ENCODE measurements around the gene FBXL17. TPM values are rescaled to one million over a fixed set of nuclear protein-coding genes. Genes with fewer than 3 reads are reported as not detected.

FBXL17 gene
- total and polyA plus RNA-seq, 5 donors from 2014 or later: 3.8 to 27.7 (median 6.4) TPM

DNA sequence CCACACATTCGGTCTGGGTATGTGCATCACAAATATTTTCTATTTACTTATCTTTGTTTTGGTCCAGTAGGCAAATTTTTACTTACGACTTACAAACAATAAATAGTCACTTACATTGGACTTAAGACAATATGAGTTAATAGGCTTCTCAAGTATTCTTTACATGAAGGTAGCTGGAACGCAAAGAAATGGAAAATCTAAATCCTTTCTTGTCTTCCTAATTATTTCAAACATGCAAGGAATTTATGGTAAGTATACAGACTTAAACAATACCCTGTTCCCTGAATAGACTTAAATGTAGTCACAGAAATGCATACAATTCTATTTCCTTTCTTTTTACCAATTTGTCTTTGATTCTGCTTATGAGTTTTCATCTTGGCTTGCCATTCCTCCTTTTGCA lies 448.6 kb downstream of the FBXL17 start:
- H3K27me3 Mint-ChIP-seq: no peaks in the 10 kb centered on the region
- H3K9me3 ChIP-seq (ENCODE audit: control insufficient read depth in 2 of 2, low read length in 2 of 2): no peaks in the 10 kb centered on the region
- peaks cover 0 to 6% (median 0%) of the 10 kb centered on the region in 7 donors for H3K9me3 Mint-ChIP-seq
- no peak overlapping the region for H3K27ac ChIP-seq (ENCODE audit: insufficient read depth, low read length, poor library complexity, severe bottlenecking)
- no peaks in the 10 kb centered on the region for H3K4me1 ChIP-seq (ENCODE audit: control insufficient read depth, insufficient read depth, low read length, poor library complexity, severe bottlenecking)
- ATAC-seq (ENCODE audit: low read depth in 2 of 2) (no peak), DNase-seq (no peak)
- no peak overlapping the region for H3K4me3 ChIP-seq (ENCODE audit: low read depth, low read length)
- no peaks in the 10 kb centered on the region for H3K36me3 Mint-ChIP-seq
- no peak overlapping the region for H3K27ac Mint-ChIP-seq
- no peaks in the 10 kb centered on the region for H3K27me3 ChIP-seq (ENCODE audit: control insufficient read depth, insufficient read depth, low read length)
- no peak overlapping the region for H3K4me3 Mint-ChIP-seq
- no peaks in the 10 kb centered on the region for H3K36me3 ChIP-seq (ENCODE audit: control insufficient read depth, insufficient read depth, low read length)
- H3K4me1 Mint-ChIP-seq: peaks cover 0 to 3% (median 0%) of the 10 kb centered on the region in 4 donors

DNA sequence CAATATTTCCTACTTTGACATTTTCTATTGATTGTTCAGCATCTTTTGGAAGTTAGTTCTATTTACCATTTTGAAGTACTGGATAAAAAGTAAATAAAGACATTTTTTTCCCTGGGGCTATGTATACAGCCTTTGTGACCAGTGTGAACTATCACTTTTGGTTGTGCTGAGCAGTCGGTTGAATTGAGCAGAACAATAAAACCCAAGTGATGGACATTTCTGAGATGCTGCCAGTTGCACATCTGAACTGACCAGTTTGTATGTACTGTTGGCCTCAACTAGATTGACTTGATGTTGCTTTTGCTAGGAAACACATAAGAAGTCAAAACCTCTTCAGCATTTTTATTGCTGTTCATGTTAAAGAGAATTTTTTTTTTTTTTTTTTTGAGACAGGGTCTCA lies 451.0 kb downstream of the FBXL17 start:
- H3K27ac ChIP-seq (ENCODE audit: insufficient read depth, low read length, poor library complexity, severe bottlenecking): no peak overlapping the region
- ATAC-seq (ENCODE audit: low read depth in 2 of 2) (no peak), DNase-seq (no peak)
- H3K4me3 Mint-ChIP-seq: no peak overlapping the region
- no peaks in the 10 kb centered on the region for H3K36me3 ChIP-seq (ENCODE audit: control insufficient read depth, insufficient read depth, low read length)
- H3K27me3 Mint-ChIP-seq: no peaks in the 10 kb centered on the region
- no peaks in the 10 kb centered on the region for H3K36me3 Mint-ChIP-seq
- no peaks in the 10 kb centered on the region for H3K4me1 ChIP-seq (ENCODE audit: control insufficient read depth, insufficient read depth, low read length, poor library complexity, severe bottlenecking)
- H3K4me1 Mint-ChIP-seq: peaks cover under 1 to 6% (median 6%) of the 10 kb centered on the region in 4 donors
- peaks cover 0 to 4% (median 0%) of the 10 kb centered on the region in 7 donors for H3K9me3 Mint-ChIP-seq
- H3K4me3 ChIP-seq (ENCODE audit: low read depth, low read length): no peak overlapping the region
- no peaks in the 10 kb centered on the region for H3K9me3 ChIP-seq (ENCODE audit: control insufficient read depth in 2 of 2, low read length in 2 of 2)
- H3K27ac Mint-ChIP-seq: no peak overlapping the region
- no peaks in the 10 kb centered on the region for H3K27me3 ChIP-seq (ENCODE audit: control insufficient read depth, insufficient read depth, low read length)

DNA sequence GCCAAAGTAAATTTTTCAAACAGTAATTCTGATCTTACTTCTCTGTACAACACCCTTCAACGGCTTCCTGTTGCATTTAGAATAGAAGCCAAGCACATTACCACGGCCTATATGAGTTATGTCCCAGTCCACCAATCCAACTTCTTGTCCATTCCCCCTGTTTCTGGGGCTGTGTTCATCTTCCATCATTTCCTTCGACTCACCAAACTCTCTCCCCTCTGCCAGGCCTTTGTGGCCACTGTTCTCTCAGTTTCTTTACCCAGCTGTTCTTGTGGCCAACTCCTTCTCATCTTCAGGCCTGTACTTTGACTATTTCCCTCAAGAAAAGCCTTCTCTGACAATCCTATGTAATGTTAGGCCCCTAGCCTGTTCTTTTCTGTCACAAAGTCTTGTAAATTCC lies 451.8 kb downstream of the FBXL17 start:
- Mint-ChIP-seq H3K36me3 (peaks cover 3% of the 10 kb centered on the region), H3K27me3 (no peaks in the 10 kb centered on the region), H3K27ac (peak overlapping the region in 1 of 3 donors; percentile 1), H3K9me3 (peaks cover 0 to 4% (median 0%) of the 10 kb centered on the region in 7 donors), H3K4me3 (no peak overlapping the region), H3K4me1 (peaks cover 8 to 13% (median 13%) of the 10 kb centered on the region in 4 donors)
- Histone ChIP-seq H3K9me3 (ENCODE audit: control insufficient read depth in 2 of 2, low read length in 2 of 2) (no peaks in the 10 kb centered on the region), H3K36me3 (ENCODE audit: control insufficient read depth, insufficient read depth, low read length) (no peaks in the 10 kb centered on the region), H3K27me3 (ENCODE audit: control insufficient read depth, insufficient read depth, low read length) (no peaks in the 10 kb centered on the region), H3K27ac (ENCODE audit: insufficient read depth, low read length, poor library complexity, severe bottlenecking) (no peak overlapping the region), H3K4me3 (ENCODE audit: low read depth, low read length) (no peak overlapping the region), H3K4me1 (ENCODE audit: control insufficient read depth, insufficient read depth, low read length, poor library complexity, severe bottlenecking) (no peaks in the 10 kb centered on the region)
- ATAC-seq (ENCODE audit: low read depth in 2 of 2): no peak
- no peak for DNase-seq

DNA sequence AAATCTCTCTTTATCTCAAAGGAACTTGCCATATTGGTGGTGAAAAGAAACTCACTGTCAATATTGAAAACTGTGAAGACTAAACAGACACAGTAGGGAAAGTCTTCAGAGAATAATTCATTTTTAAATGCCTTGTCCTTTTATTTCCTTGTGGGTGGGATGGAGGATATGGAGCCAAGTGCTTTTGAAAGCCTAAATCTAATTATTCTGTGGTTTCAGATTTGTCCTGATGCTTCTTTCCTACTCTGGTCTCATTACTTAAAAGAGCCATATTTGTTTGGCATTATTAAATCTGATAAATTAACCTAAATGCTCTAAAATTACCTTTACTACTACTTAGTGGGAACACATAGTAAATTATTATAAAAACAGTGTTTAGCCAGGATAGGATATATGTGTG lies 452.8 kb downstream of the FBXL17 start:
- ATAC-seq (ENCODE audit: low read depth in 2 of 2) (no peak), DNase-seq (no peak)
- Mint-ChIP-seq H3K27ac (no peak overlapping the region), H3K9me3 (peaks cover 0 to 4% (median 0%) of the 10 kb centered on the region in 7 donors), H3K4me1 (peaks cover 11 to 15% (median 13%) of the 10 kb centered on the region in 4 donors), H3K27me3 (no peaks in the 10 kb centered on the region), H3K36me3 (peaks cover 3% of the 10 kb centered on the region), H3K4me3 (no peak overlapping the region)
- Histone ChIP-seq H3K4me3 (ENCODE audit: low read depth, low read length) (no peak overlapping the region), H3K27ac (ENCODE audit: insufficient read depth, low read length, poor library complexity, severe bottlenecking) (no peak overlapping the region), H3K9me3 (ENCODE audit: control insufficient read depth in 2 of 2, low read length in 2 of 2) (no peaks in the 10 kb centered on the region), H3K4me1 (ENCODE audit: control insufficient read depth, insufficient read depth, low read length, poor library complexity, severe bottlenecking) (no peaks in the 10 kb centered on the region), H3K27me3 (ENCODE audit: control insufficient read depth, insufficient read depth, low read length) (no peaks in the 10 kb centered on the region), H3K36me3 (ENCODE audit: control insufficient read depth, insufficient read depth, low read length) (no peaks in the 10 kb centered on the region)

DNA sequence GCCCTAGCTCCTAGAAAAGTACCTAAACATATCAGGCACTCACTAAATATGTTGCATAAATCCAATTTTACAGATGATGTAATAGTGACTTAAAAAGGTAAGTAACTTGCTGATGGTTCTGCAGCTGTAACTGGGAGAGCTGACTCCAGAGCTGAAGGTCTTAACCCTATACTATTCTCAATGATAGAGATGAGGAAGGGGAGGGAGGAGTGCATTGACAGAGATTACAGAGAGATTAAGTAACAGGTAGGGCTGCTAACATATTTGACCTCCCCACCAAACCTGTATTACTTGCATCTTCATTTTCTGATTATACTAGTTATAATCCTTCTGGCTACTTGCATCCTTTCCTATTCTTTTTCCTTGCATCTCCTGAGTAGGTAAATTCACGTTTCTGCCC lies 455.8 kb downstream of the FBXL17 start:
- H3K36me3 Mint-ChIP-seq: peaks cover 6% of the 10 kb centered on the region
- Histone ChIP-seq H3K4me1 (ENCODE audit: control insufficient read depth, insufficient read depth, low read length, poor library complexity, severe bottlenecking) (no peaks in the 10 kb centered on the region), H3K9me3 (ENCODE audit: control insufficient read depth in 2 of 2, low read length in 2 of 2) (no peaks in the 10 kb centered on the region), H3K4me3 (ENCODE audit: low read depth, low read length) (no peak overlapping the region), H3K36me3 (ENCODE audit: control insufficient read depth, insufficient read depth, low read length) (no peaks in the 10 kb centered on the region), H3K27me3 (ENCODE audit: control insufficient read depth, insufficient read depth, low read length) (no peaks in the 10 kb centered on the region), H3K27ac (ENCODE audit: insufficient read depth, low read length, poor library complexity, severe bottlenecking) (no peak overlapping the region)
- no peaks in the 10 kb centered on the region for H3K27me3 Mint-ChIP-seq
- no peak for ATAC-seq (ENCODE audit: low read depth in 2 of 2)
- peak overlapping the region in 1 of 3 donors; percentile 15 for H3K27ac Mint-ChIP-seq
- H3K4me3 Mint-ChIP-seq: no peak overlapping the region
- peaks cover 14 to 15% (median 15%) of the 10 kb centered on the region in 4 donors for H3K4me1 Mint-ChIP-seq
- DNase-seq: no peak
- peaks cover 0 to 4% (median 0%) of the 10 kb centered on the region in 7 donors for H3K9me3 Mint-ChIP-seq

DNA sequence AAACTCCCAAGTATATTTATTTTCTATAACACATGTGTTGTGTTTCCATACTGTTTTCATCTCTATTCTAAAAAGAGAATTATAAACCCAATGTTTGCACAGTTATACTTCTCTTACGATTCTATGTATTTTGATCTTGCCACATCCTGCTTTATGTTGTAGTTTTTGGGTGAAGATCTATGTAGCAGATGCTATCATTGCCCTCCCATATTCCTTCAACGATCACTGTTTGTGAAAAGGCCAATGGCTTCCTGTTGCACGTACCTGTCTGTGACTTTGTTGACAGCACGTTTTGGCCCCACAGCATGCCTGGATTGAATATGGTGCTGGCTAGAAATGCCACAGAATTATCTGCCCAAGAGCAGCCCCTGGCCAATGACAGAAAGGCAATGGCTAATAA lies 456.7 kb downstream of the FBXL17 start:
- Mint-ChIP-seq H3K4me3 (no peak overlapping the region), H3K4me1 (peaks cover 14 to 16% (median 15%) of the 10 kb centered on the region in 4 donors), H3K36me3 (peaks cover 7% of the 10 kb centered on the region), H3K27ac (no peak overlapping the region), H3K27me3 (no peaks in the 10 kb centered on the region), H3K9me3 (peaks cover 0 to 2% (median 0%) of the 10 kb centered on the region in 7 donors)
- no peak overlapping the region for H3K4me3 ChIP-seq (ENCODE audit: low read depth, low read length)
- no peaks in the 10 kb centered on the region for H3K27me3 ChIP-seq (ENCODE audit: control insufficient read depth, insufficient read depth, low read length)
- no peaks in the 10 kb centered on the region for H3K36me3 ChIP-seq (ENCODE audit: control insufficient read depth, insufficient read depth, low read length)
- peak in 1 of 3 donors; percentile 57 for DNase-seq
- ATAC-seq (ENCODE audit: low read depth in 2 of 2): peak in 1 of 2 donors; percentile 31
- no peaks in the 10 kb centered on the region for H3K4me1 ChIP-seq (ENCODE audit: control insufficient read depth, insufficient read depth, low read length, poor library complexity, severe bottlenecking)
- H3K27ac ChIP-seq (ENCODE audit: insufficient read depth, low read length, poor library complexity, severe bottlenecking): no peak overlapping the region
- no peaks in the 10 kb centered on the region for H3K9me3 ChIP-seq (ENCODE audit: control insufficient read depth in 2 of 2, low read length in 2 of 2)

DNA sequence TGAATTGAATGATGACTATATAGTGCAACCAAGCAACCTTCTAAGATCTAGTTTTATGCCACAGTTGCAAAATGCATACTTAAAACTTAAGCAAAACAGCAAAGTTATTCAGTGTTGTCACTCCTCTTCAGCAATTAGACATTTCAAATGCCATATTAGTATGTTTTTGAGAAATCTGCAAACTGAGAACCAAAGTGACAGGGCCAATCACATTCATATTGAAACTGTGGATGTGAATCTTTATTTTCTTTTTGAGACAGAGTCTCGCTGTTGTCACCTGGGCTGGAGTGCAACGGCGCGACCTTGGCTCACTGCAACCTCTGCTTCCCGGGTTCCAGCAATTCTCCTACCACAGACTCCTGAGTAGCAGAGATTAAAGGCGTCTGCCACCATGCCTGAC lies 461.9 kb downstream of the FBXL17 start:
- Histone ChIP-seq H3K36me3 (ENCODE audit: control insufficient read depth, insufficient read depth, low read length) (no peaks in the 10 kb centered on the region), H3K27me3 (ENCODE audit: control insufficient read depth, insufficient read depth, low read length) (no peaks in the 10 kb centered on the region), H3K4me1 (ENCODE audit: control insufficient read depth, insufficient read depth, low read length, poor library complexity, severe bottlenecking) (no peaks in the 10 kb centered on the region), H3K27ac (ENCODE audit: insufficient read depth, low read length, poor library complexity, severe bottlenecking) (no peak overlapping the region), H3K4me3 (ENCODE audit: low read depth, low read length) (no peak overlapping the region), H3K9me3 (ENCODE audit: control insufficient read depth in 2 of 2, low read length in 2 of 2) (no peaks in the 10 kb centered on the region)
- no peaks in the 10 kb centered on the region for H3K9me3 Mint-ChIP-seq
- peak overlapping the region in 1 of 4 donors; percentile 3 for H3K4me3 Mint-ChIP-seq
- peaks cover 6 to 23% (median 9%) of the 10 kb centered on the region in 4 donors for H3K4me1 Mint-ChIP-seq
- H3K27me3 Mint-ChIP-seq: no peaks in the 10 kb centered on the region
- no peak overlapping the region for H3K27ac Mint-ChIP-seq
- ATAC-seq (ENCODE audit: low read depth in 2 of 2) (no peak), DNase-seq (peak in 1 of 3 donors; percentile 23)
- H3K36me3 Mint-ChIP-seq: peaks cover 11% of the 10 kb centered on the region

DNA sequence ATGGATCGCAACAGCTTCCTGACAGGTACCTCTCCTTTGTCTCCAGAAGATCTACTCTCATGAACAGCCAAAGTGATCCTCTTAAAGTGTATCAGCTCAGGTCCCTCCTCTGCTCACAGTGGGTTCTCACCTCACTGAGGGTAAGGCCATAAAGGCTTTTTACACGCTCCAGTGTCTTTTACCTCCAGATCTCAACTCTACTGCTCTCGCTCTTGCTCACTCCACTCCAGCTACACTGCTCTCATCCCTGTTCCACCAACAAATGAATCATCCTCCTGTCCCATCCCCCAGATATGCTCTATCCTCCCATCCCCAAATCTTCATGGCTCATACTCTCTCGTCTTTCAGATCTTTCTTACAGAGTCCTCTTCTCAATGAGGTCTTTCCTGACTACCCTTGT lies 462.5 kb downstream of the FBXL17 start:
- Mint-ChIP-seq H3K27ac (no peak overlapping the region), H3K27me3 (no peaks in the 10 kb centered on the region), H3K4me1 (peaks cover 5 to 22% (median 9%) of the 10 kb centered on the region in 4 donors), H3K4me3 (peak overlapping the region in 1 of 4 donors; percentile 3), H3K9me3 (no peaks in the 10 kb centered on the region), H3K36me3 (peaks cover 11% of the 10 kb centered on the region)
- Histone ChIP-seq H3K27me3 (ENCODE audit: control insufficient read depth, insufficient read depth, low read length) (no peaks in the 10 kb centered on the region), H3K4me1 (ENCODE audit: control insufficient read depth, insufficient read depth, low read length, poor library complexity, severe bottlenecking) (no peaks in the 10 kb centered on the region), H3K9me3 (ENCODE audit: control insufficient read depth in 2 of 2, low read length in 2 of 2) (no peaks in the 10 kb centered on the region), H3K36me3 (ENCODE audit: control insufficient read depth, insufficient read depth, low read length) (no peaks in the 10 kb centered on the region), H3K4me3 (ENCODE audit: low read depth, low read length) (no peak overlapping the region), H3K27ac (ENCODE audit: insufficient read depth, low read length, poor library complexity, severe bottlenecking) (no peak overlapping the region)
- no peak for ATAC-seq (ENCODE audit: low read depth in 2 of 2)
- DNase-seq: no peak

Data from CD4-positive, CD25-positive, alpha-beta regulatory T cell (primary cell).